ENCODE measurements around the gene RPS6KB2.

DNA sequence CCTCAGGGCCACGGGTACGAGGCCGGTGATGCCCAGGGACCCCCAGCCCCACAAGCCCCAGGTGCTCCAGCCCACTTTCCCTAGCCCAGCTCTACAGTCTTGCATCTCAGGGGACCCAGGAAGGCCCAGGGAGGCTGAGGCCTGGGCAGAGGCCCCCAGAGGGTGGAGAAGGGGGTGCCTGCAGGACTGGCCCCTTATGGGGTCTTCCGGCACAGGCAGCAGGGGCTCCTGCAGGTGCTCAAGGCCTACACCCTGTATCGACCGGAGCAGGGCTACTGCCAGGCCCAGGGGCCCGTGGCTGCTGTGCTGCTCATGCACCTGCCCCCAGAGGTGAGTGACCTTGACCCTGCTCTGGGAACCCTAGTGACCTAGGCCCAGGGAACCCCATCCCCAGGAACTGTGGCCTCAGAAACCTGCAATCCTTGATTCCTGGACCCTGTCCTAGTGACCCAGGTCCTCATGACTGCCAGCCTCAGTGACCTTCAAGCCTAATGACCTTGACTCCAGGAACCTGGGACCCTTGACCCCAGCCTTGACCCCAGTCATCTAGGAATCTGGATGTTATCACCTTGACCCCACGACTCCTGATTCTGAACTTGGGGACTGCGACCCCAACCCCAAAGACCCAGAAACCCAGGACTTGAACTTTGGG is 22.5 kb upstream of the RPS6KB2 start:
- TF ChIP-seq, protein P1, sequence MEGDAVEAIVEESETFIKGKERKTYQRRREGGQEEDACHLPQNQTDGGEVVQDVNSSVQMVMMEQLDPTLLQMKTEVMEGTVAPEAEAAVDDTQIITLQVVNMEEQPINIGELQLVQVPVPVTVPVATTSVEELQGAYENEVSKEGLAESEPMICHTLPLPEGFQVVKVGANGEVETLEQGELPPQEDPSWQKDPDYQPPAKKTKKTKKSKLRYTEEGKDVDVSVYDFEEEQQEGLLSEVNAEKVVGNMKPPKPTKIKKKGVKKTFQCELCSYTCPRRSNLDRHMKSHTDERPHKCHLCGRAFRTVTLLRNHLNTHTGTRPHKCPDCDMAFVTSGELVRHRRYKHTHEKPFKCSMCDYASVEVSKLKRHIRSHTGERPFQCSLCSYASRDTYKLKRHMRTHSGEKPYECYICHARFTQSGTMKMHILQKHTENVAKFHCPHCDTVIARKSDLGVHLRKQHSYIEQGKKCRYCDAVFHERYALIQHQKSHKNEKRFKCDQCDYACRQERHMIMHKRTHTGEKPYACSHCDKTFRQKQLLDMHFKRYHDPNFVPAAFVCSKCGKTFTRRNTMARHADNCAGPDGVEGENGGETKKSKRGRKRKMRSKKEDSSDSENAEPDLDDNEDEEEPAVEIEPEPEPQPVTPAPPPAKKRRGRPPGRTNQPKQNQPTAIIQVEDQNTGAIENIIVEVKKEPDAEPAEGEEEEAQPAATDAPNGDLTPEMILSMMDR (IDR thresholded peaks at IDR 0.05), result no peak
- TF ChIP-seq EZH2 (IDR thresholded peaks at IDR 0.05; ENCODE audit: borderline replicate concordance, insufficient read depth, low read depth, low read length, poor library complexity, severe bottlenecking), result no peak
